GM19193 (cell line): ENCODE results near the gene P3H4.

Source experiments
- POLR2A ChIP-seq: IDR thresholded peaks from 4 replicates; pipeline ENCODE4 v1.6.1; 2011; ENCODE audit not compliant: insufficient read depth, insufficient read length; ENCODE audit errors: extremely low read depth

Gene P3H4

GRCh38 chr17:41766135-41766534, 45.6 kb downstream of the P3H4 start:
- TF ChIP-seq POLR2A: no peak

DNA sequence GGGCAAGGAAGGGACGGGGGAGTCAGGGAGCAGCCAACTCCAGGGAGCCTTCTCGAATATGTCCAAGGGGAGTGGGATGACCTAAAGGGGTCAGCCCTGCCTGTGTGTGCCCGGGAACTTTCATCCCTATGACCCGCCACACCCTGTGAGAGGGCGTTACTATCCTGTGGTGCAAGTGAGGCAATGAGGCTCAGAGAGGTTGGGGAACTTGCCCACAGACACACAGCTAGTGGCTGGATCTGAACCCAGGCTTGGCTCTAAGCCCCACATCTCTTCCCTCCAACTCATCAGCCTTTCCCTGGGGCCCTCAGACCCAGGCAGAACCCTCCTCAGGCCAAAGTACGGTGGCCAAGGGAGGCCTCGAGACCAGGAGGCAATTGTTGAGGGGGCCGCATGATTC, 48.4 kb downstream of the P3H4 start:
- TF ChIP-seq POLR2A: no peak

GRCh38 chr17:41762841-41763240, 48.9 kb downstream of the P3H4 start:
- TF ChIP-seq POLR2A: no peak

- no peak for TF ChIP-seq POLR2A
These were observed 49.4 kb downstream of the P3H4 start for GRCh38 chr17:41762391-41762790.

GRCh38 chr17:41760878-41761277, 50.9 kb downstream of the P3H4 start:
- TF ChIP-seq POLR2A: no peak

- no peak for TF ChIP-seq POLR2A
These were observed 53.1 kb downstream of the P3H4 start for GRCh38 chr17:41758601-41759000.

GRCh38 chr17:41754066-41754465, 57.7 kb downstream of the P3H4 start:
- no peak for TF ChIP-seq POLR2A
